Measurements from ENCODE around the gene B4GALNT3.

Gene B4GALNT3

DNA sequence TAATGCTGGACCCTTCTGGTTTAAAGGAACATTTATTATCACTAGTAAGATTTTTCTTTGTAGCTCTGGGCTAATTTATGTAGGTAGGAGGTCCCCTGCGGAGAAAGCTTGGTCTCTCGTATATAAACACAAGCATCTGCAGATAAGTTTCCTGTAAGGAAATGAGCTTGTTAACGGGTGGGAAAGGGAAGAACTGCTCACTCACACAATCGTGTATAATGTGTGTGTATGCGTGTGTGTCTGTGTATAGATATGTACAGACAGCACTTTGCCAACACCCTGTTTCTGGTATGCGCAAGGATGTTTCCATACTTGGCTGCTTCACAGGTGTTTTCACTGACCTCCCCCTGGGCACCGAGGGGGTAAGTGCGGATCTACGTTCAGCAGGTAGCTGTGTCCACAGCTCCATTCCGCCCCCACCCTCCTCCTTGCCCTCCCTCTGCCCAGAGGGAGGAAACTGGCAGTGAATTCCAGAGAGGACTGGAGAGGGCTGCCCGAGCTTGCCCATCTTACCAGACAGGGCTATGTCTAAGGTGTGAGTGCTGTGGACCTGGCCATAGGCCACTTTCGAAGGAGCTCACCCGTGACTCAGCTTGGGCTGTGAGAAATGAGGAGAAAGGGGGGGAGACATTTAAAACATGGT, 138.3 kb downstream of the B4GALNT3 start:
- no peak for DNase-seq (ENCODE audit: extremely low read depth, low read depth)
- TF ChIP-seq, protein P1, sequence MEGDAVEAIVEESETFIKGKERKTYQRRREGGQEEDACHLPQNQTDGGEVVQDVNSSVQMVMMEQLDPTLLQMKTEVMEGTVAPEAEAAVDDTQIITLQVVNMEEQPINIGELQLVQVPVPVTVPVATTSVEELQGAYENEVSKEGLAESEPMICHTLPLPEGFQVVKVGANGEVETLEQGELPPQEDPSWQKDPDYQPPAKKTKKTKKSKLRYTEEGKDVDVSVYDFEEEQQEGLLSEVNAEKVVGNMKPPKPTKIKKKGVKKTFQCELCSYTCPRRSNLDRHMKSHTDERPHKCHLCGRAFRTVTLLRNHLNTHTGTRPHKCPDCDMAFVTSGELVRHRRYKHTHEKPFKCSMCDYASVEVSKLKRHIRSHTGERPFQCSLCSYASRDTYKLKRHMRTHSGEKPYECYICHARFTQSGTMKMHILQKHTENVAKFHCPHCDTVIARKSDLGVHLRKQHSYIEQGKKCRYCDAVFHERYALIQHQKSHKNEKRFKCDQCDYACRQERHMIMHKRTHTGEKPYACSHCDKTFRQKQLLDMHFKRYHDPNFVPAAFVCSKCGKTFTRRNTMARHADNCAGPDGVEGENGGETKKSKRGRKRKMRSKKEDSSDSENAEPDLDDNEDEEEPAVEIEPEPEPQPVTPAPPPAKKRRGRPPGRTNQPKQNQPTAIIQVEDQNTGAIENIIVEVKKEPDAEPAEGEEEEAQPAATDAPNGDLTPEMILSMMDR (IDR thresholded peaks at IDR 0.05; ENCODE audit: low read depth, low read length, missing control alignments) = no peak
- H3K4me3 ChIP-seq (replicated peaks; ENCODE audit: low read depth, low read length) = no peak overlapping the region

DNA sequence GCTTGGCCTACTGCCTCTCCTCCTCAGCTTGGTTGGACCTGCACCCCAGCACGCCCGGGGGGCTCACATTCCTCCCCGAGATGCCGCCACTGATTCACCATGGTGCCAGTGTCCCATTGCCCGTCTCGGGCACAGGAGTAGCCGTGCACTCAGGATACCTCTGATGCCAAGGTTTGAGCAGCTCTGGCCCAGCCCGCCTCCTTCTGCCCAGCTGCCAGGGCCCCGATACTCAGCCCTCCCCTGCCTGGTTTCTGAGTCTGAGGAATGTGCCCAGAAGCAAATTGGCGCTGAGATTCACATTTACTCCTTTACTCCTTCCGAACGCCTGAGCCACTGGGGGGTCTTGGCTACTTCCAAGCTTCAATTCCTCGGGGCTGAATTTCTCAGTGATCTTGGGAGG, 140.0 kb downstream of the B4GALNT3 start:
- TF ChIP-seq, protein P1 (IDR thresholded peaks at IDR 0.05; ENCODE audit: low read depth, low read length, missing control alignments) = no peak
- no peak for DNase-seq (ENCODE audit: extremely low read depth, low read depth)
- H3K4me3 ChIP-seq (replicated peaks; ENCODE audit: low read depth, low read length) = no peak overlapping the region

DNA sequence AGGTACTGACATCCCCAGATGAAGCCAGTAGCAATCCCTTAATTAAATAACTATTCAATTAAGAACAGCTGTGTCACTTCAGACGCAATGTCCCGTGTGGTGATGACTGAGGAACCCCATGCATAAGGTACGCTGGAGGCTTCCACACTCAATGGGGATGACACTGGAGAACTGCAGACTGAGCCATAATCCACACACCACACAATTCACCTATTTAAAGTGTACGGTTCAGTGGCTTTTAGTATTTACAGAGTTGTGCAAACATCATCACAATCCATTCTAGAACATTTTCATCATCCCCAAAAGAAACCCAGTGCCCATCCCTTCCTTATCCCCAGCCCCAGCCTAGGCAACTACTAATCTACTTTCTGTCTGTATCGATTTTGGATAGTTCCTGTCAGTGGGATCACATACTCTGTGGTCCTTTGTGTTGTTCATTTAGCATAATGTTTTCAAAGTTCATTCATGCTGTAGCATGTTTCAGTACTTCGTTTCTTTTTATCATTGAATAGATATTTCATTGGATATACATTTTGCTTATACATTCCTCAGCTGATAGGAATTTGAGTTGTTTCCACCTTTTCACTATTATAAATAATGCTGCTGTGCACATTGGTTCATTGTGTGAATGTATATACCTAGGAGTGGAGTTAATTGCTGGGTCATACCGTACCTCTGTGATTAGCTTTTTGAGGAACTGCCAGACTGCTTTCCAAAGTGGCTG, 142.4 kb downstream of the B4GALNT3 start:
- DNase-seq (ENCODE audit: extremely low read depth, low read depth) = no peak
- TF ChIP-seq, protein P1 (IDR thresholded peaks at IDR 0.05; ENCODE audit: low read depth, low read length, missing control alignments) = no peak
- no peak overlapping the region for H3K4me3 ChIP-seq (replicated peaks; ENCODE audit: low read depth, low read length)

DNA sequence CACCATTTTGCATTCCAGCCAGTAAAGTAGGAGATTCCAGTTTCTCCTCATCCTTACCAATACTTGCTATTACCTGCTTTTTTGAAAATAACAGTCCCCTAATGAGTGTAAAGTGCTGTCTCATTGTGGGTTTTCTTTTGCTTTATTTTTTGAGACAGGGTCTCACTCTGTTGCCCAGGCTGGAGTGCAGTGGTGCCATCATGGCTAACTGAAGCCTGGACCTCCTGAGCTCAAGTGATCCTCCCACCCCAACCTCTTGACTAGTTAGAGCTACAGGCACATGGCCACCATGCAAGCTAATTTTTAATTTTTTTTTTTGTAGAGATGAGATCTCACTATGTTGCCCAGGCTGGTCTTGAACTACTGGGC, 142.9 kb downstream of the B4GALNT3 start:
- TF ChIP-seq, protein P1 (IDR thresholded peaks at IDR 0.05; ENCODE audit: low read depth, low read length, missing control alignments) = no peak
- DNase-seq (ENCODE audit: extremely low read depth, low read depth) = no peak
- no peak overlapping the region for H3K4me3 ChIP-seq (replicated peaks; ENCODE audit: low read depth, low read length)

DNA sequence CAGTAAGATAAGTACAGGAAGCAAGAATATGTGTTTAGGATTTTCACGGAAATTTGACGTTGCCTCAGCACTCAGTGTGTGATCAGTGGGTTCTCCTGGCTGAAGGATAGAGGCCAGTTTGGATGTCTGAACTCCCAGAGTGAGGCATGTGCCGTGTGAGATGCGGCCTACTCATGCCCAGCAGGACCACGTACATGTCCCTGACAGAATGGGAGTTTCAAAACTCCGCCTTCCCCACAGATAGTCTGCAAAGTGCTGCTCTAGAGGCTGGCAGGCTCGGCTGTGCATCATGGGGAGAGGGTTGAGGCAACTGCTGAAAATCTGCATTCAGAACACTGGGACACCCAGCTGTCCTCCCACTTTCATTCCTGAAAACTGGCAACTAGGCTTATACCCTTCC, 145.2 kb downstream of the B4GALNT3 start:
- DNase-seq (ENCODE audit: extremely low read depth, low read depth) = no peak
- TF ChIP-seq, protein P1 (IDR thresholded peaks at IDR 0.05; ENCODE audit: low read depth, low read length, missing control alignments) = no peak
- H3K4me3 ChIP-seq (replicated peaks; ENCODE audit: low read depth, low read length) = no peak overlapping the region

DNA sequence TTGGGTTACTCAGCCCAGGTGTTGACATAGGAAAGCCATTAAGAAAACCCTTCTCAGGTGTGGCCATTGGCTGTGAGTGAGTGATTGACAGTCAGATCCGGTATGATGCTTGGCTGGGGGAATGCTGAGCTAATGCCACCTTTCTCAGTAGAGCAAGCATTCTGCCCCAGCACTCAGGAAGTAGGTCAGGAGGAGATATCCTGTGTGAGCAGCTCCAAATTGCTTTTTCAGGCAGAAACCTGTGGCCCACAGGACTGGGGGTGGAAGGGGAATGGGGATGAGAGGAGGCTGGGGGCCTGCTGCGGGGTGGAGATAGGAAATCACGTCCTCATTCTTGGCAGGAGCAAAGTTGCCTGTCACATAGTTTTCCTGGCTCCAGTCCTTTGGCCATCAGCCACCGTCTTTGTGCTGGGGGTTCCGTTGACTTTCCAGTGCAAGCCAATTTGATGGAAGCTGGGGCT, 147.8 kb downstream of the B4GALNT3 start:
- DNase-seq (ENCODE audit: extremely low read depth, low read depth) = no peak
- TF ChIP-seq, protein P1 (IDR thresholded peaks at IDR 0.05; ENCODE audit: low read depth, low read length, missing control alignments) = no peak
- no peak overlapping the region for H3K4me3 ChIP-seq (replicated peaks; ENCODE audit: low read depth, low read length)

Measured in HFF-Myc (cell line).